ENCODE data around the gene CDCA3.

GRCh38 chr12:6847676-6848075 lies 3.4 kb downstream of the CDCA3 start:
- TF ChIP-seq CTCF (IDR thresholded peaks at IDR 0.05), result no peak
- no peak for TF ChIP-seq POLR2AphosphoS5 (IDR thresholded peaks at IDR 0.05)

All from upper lobe of left lung (tissue), 4 donors.